IMR-90 (cell line): ENCODE results near the gene DNAJB9.

ENCODE experiments used
- BHLHE40 ChIP-seq: fragments of 150-350 bp; IDR thresholded peaks from 2 replicates; pipeline ENCODE4 v1.6.1; 2016; ENCODE audit warnings: mild to moderate bottlenecking, low read depth, low read length
- CHD1 ChIP-seq: IDR thresholded peaks from 2 replicates; pipeline ENCODE4 v1.6.1; 2012; ENCODE audit warnings: low read depth, low read length, improper control_type of control experiment
- FOS ChIP-seq: fragments of 150-350 bp; IDR thresholded peaks from 2 replicates; pipeline ENCODE4 v1.6.1; 2016; ENCODE audit warnings: low read depth, low read length
- MAFK ChIP-seq: IDR thresholded peaks from 2 replicates; pipeline ENCODE4 v1.6.1; 2012; ENCODE audit warnings: low read depth, low read length, improper control_type of control experiment
- MAZ ChIP-seq: IDR thresholded peaks from 2 replicates; pipeline ENCODE4 v1.6.1; 2012; ENCODE audit warnings: low read depth, mild to moderate bottlenecking, low read length, improper control_type of control experiment, moderate library complexity, borderline replicate concordance
- MXI1 ChIP-seq: IDR thresholded peaks from 2 replicates; pipeline ENCODE4 v1.6.1; 2012; ENCODE audit warnings: low read depth, mild to moderate bottlenecking, low read length, moderate library complexity, borderline replicate concordance
- POLR2A ChIP-seq: IDR thresholded peaks from 2 replicates; pipeline ENCODE4 v1.6.1; 2012; ENCODE audit warnings: mild to moderate bottlenecking, low read depth, low read length
- TF ChIP-seq, protein P1 (sequence below): conservative IDR thresholded peaks from 2 replicates; pipeline ENCODE4 v1.5.1; 2012; ENCODE audit warnings: mild to moderate bottlenecking, low read depth, low read length, improper control_type of control experiment
- TF ChIP-seq, protein P2 (sequence below): fragments of 150-350 bp; IDR thresholded peaks from 2 replicates; pipeline ENCODE4 v1.6.1; 2017; ENCODE audit warnings: mild to moderate bottlenecking, antibody characterized with exemption, low read length, low read depth

DNA sequence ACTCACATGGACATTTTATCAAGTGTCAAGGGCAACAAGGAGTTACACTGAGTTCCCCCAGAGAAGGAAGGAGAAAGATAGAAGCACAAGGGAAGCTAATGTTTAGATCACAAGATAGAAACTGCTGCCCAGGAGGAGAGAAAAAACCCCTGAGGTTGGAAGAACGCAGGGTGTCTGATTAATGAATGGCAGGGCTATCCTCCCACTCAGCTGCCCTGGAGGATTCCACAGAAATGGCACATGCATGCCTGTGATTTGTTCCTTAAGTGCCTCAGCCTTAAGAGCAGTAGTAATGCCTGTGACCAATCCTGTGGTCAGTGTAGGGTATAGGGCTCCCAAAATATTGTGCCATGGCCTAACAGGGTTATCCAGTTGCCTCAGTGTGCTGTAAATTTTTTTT, 20.2 kb downstream of the DNAJB9 start:
- TF ChIP-seq, protein P1, sequence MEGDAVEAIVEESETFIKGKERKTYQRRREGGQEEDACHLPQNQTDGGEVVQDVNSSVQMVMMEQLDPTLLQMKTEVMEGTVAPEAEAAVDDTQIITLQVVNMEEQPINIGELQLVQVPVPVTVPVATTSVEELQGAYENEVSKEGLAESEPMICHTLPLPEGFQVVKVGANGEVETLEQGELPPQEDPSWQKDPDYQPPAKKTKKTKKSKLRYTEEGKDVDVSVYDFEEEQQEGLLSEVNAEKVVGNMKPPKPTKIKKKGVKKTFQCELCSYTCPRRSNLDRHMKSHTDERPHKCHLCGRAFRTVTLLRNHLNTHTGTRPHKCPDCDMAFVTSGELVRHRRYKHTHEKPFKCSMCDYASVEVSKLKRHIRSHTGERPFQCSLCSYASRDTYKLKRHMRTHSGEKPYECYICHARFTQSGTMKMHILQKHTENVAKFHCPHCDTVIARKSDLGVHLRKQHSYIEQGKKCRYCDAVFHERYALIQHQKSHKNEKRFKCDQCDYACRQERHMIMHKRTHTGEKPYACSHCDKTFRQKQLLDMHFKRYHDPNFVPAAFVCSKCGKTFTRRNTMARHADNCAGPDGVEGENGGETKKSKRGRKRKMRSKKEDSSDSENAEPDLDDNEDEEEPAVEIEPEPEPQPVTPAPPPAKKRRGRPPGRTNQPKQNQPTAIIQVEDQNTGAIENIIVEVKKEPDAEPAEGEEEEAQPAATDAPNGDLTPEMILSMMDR: no peak
- TF ChIP-seq POLR2A: no peak
- no peak for TF ChIP-seq FOS
- no peak for TF ChIP-seq CHD1
- TF ChIP-seq, protein P2, sequence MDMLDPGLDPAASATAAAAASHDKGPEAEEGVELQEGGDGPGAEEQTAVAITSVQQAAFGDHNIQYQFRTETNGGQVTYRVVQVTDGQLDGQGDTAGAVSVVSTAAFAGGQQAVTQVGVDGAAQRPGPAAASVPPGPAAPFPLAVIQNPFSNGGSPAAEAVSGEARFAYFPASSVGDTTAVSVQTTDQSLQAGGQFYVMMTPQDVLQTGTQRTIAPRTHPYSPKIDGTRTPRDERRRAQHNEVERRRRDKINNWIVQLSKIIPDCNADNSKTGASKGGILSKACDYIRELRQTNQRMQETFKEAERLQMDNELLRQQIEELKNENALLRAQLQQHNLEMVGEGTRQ: no peak
- TF ChIP-seq MXI1: no peak
- TF ChIP-seq BHLHE40: no peak
- no peak for TF ChIP-seq MAZ
- TF ChIP-seq MAFK: no peak
